ENCODE measurements around the gene EPS8L2. TPM values are rescaled to one million over a fixed set of nuclear protein-coding genes. Genes with fewer than 3 reads are reported as not detected.
A peak's percentile ranks its signal among the peaks of the same experiment; 100 is the strongest.

The EPS8L2 gene
- total and polyA plus RNA-seq, 2 of the 13 experiments (the other 11 are each of a cell fraction or from before 2014, with no cell fraction given) = 89.3 to 416 TPM

GRCh38 chr11:776561-777287 lies 70.7 kb downstream of the EPS8L2 start (continued):
- TF ChIP-seq MED8 (CRISPR knock-in tag; IDR thresholded peaks at IDR 0.05; ENCODE audit: insufficient replicate concordance) (no peak), ZNF276 (CRISPR knock-in tag; IDR thresholded peaks at IDR 0.05; ENCODE audit: low read depth) (no peak), ARNT (IDR thresholded peaks at IDR 0.05) (no peak), ATF7-NPFF (CRISPR knock-in tag; IDR thresholded peaks at IDR 0.05; ENCODE audit: low read depth) (no peak), FOXA1 (IDR thresholded peaks at IDR 0.05) (no peak), FOXA1 (CRISPR knock-in tag; IDR thresholded peaks at IDR 0.05) (no peak), ZSCAN25 (CRISPR knock-in tag; IDR thresholded peaks at IDR 0.05) (0 out of 2 replicates have a peak, but pooled peaks have one; percentile 34), FOXA3 (CRISPR knock-in tag; IDR thresholded peaks at IDR 0.05) (no peak), IRF9 (CRISPR knock-in tag; IDR thresholded peaks at IDR 0.05; ENCODE audit: borderline replicate concordance) (no peak; the same call in 1 of the 2 replicates), KMT2B (CRISPR knock-in tag; IDR thresholded peaks at IDR 0.05) (no peak), FOXP1 (IDR thresholded peaks at IDR 0.05) (no peak), FOXP1 (CRISPR knock-in tag; IDR thresholded peaks at IDR 0.05) (no peak), ATF4 (CRISPR knock-in tag; IDR thresholded peaks at IDR 0.05) (no peak), ZNF556 (CRISPR knock-in tag; IDR thresholded peaks at IDR 0.05; ENCODE audit: borderline replicate concordance) (peak; percentile 14; the same call in 1 of the 2 replicates), ZNF44 (CRISPR knock-in tag; IDR thresholded peaks at IDR 0.05) (no peak), PATZ1 (CRISPR knock-in tag; IDR thresholded peaks at IDR 0.05) (no peak; the same call in 1 of the 2 replicates), KLF16 (CRISPR knock-in tag; IDR thresholded peaks at IDR 0.05) (no peak), POGZ (CRISPR knock-in tag; IDR thresholded peaks at IDR 0.05) (no peak), SKIL (CRISPR knock-in tag; IDR thresholded peaks at IDR 0.05; ENCODE audit: borderline replicate concordance) (no peak)

Measured in HepG2 (cell line).